ENCODE data around the gene ATF7IP.

- TF ChIP-seq POLR2AphosphoS5 (IDR thresholded peaks at IDR 0.05) (no peak), CTCF (IDR thresholded peaks at IDR 0.05) (no peak), POLR2A (IDR thresholded peaks at IDR 0.05) (no peak)
Measured at GRCh38 chr12:14548609-14549008, 183.1 kb downstream of the ATF7IP start.
